Measurements from ENCODE around the gene NAPA.
"Not testable (repeated sequence)": the region's sequence is repeated elsewhere in the genome, so short reads cannot be mapped to it uniquely, and the experiment has no call there.

Gene NAPA

GRCh38 chr19:47490847-47491246 lies 24.0 kb downstream of the NAPA start:
- no peak for TF ChIP-seq CTCF (IDR thresholded peaks at IDR 0.05; ENCODE audit: low read depth, low read length)
- H3K4me3 ChIP-seq (ENCODE audit: low read depth, low read length) = no peak overlapping the region

GRCh38 chr19:47490031-47490430 lies 24.8 kb downstream of the NAPA start:
- no peak for TF ChIP-seq CTCF (IDR thresholded peaks at IDR 0.05; ENCODE audit: low read depth, low read length)
- H3K4me3 ChIP-seq (ENCODE audit: low read depth, low read length) = no peak overlapping the region

- TF ChIP-seq CTCF (IDR thresholded peaks at IDR 0.05; ENCODE audit: low read depth, low read length) = no peak
- H3K4me3 ChIP-seq (ENCODE audit: low read depth, low read length) = no peak overlapping the region
Measured at GRCh38 chr19:47489072-47489914, 25.6 kb downstream of the NAPA start.

GRCh38 chr19:47487551-47488515 lies 27.0 kb downstream of the NAPA start:
- H3K4me3 ChIP-seq (ENCODE audit: low read depth, low read length) = no peak overlapping the region
- no peak for TF ChIP-seq CTCF (IDR thresholded peaks at IDR 0.05; ENCODE audit: low read depth, low read length)

- H3K4me3 ChIP-seq (ENCODE audit: low read depth, low read length) = no peak overlapping the region
- TF ChIP-seq CTCF (IDR thresholded peaks at IDR 0.05; ENCODE audit: low read depth, low read length) = no peak
Measured at GRCh38 chr19:47486900-47487299, 28.0 kb downstream of the NAPA start.

- H3K4me3 ChIP-seq (ENCODE audit: low read depth, low read length) = not testable (repeated sequence)
Measured at GRCh38 chr19:47486220-47486619, 28.6 kb downstream of the NAPA start.

- no peak overlapping the region for H3K4me3 ChIP-seq (ENCODE audit: low read depth, low read length)
- no peak for TF ChIP-seq CTCF (IDR thresholded peaks at IDR 0.05; ENCODE audit: low read depth, low read length)
Measured at GRCh38 chr19:47485210-47485609, 29.7 kb downstream of the NAPA start.

All from WI38 (cell line).